HTERT RPE-1 (cell line): ENCODE results near the gene CEBPZ.
"Not testable (repeated sequence)": the region's sequence is repeated elsewhere in the genome, so short reads cannot be mapped to it uniquely, and the experiment has no call there.

Source experiments
- in situ Hi-C: fragments of 300-500 bp; cut with MboI; formaldehyde crosslinking; loops from 4 replicates; pipeline ENCODE4 v1.14.3; 2020; ENCODE audit warnings: low sequenced_read_pairs

The CEBPZ gene

GRCh38 chr2:37231241-37232130 is at the start of gene CEBPZ, which contains the start of gene NDUFAF7:
Gene CEBPZ (minus strand): TSS chr2:37231596. CDS start chr2:37231567, 29 bp downstream.
Gene NDUFAF7 (plus strand): TSS chr2:37231658. CDS start chr2:37231706, 48 bp downstream.
- in situ Hi-C loops: no loop called here

GRCh38 chr2:37276291-37276690 is 44.9 kb upstream of the CEBPZ start:
- in situ Hi-C loops: no loop called here

- in situ Hi-C loops: no loop called here
Measured at GRCh38 chr2:37274359-37274965, 43.1 kb upstream of the CEBPZ start.

- in situ Hi-C loops: no loop called here
Measured at GRCh38 chr2:37271376-37272067, 40.1 kb upstream of the CEBPZ start.

- in situ Hi-C loops: no loop called here
Measured at GRCh38 chr2:37268111-37268510, 36.7 kb upstream of the CEBPZ start.

- in situ Hi-C loops: no loop called here
Measured at GRCh38 chr2:37267685-37268084, 36.3 kb upstream of the CEBPZ start.

- in situ Hi-C loops: no loop called here
Measured at GRCh38 chr2:37263839-37264238, 32.4 kb upstream of the CEBPZ start.

- in situ Hi-C loops: no loop called here
Measured at GRCh38 chr2:37262522-37262921, 31.1 kb upstream of the CEBPZ start.

- in situ Hi-C loops: no loop called here
Measured at GRCh38 chr2:37250869-37251740, 19.7 kb upstream of the CEBPZ start.

- in situ Hi-C loops: no loop called here
Measured at GRCh38 chr2:37246205-37246604, 14.8 kb upstream of the CEBPZ start.

- in situ Hi-C loops: no loop called here
Measured at GRCh38 chr2:37244755-37245154, 13.4 kb upstream of the CEBPZ start.

- in situ Hi-C loops: no loop called here
Measured at GRCh38 chr2:37244017-37244416, 12.6 kb upstream of the CEBPZ start.

GRCh38 chr2:37243435-37243834 is 12.0 kb upstream of the CEBPZ start:
- in situ Hi-C loops: no loop called here

- in situ Hi-C loops: no loop called here
Measured at GRCh38 chr2:37232131-37232933, 936 bp upstream of the CEBPZ start.

GRCh38 chr2:37230581-37230980 is 815 bp downstream of the CEBPZ start:
- in situ Hi-C loops: no loop called here

- in situ Hi-C loops: no loop called here
Measured at GRCh38 chr2:37228788-37229187, 2.6 kb downstream of the CEBPZ start.

- in situ Hi-C loops: no loop called here
Measured at GRCh38 chr2:37226863-37227262, 4.5 kb downstream of the CEBPZ start.

- in situ Hi-C loops: not testable (repeated sequence)
Measured at GRCh38 chr2:37225129-37225528, 6.3 kb downstream of the CEBPZ start.

GRCh38 chr2:37224063-37224462 is 7.3 kb downstream of the CEBPZ start:
- in situ Hi-C loops: no loop called here

GRCh38 chr2:37223131-37223530 is 8.3 kb downstream of the CEBPZ start:
- in situ Hi-C loops: no loop called here
